ENCODE measurements around the gene GPR78. TPM values are rescaled to one million over a fixed set of nuclear protein-coding genes. Genes with fewer than 3 reads are reported as not detected.

Gene GPR78
- total RNA-seq, 2 donors from 2014 or later, result not detected

DNA sequence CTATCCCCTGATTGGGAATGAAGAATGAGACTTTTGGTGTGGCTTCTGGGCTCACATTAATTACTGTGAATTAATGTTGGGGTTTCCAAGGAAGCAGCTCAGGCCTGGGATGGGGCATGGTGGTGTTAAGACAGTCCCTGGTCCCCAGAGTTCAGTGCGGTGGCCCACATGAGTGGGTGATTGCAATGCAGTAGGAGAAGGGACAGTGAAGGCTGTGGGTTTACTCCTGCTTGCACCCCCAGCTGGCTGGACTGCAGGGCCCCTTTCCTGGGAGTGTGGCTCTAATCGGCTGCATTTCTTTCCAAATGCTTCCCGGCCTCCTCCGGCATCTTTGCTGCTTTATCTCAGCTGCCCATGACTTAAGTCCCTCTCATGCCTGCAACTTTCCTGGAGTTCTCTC lies 28.2 kb upstream of the GPR78 start:
- TF ChIP-seq, protein P1, sequence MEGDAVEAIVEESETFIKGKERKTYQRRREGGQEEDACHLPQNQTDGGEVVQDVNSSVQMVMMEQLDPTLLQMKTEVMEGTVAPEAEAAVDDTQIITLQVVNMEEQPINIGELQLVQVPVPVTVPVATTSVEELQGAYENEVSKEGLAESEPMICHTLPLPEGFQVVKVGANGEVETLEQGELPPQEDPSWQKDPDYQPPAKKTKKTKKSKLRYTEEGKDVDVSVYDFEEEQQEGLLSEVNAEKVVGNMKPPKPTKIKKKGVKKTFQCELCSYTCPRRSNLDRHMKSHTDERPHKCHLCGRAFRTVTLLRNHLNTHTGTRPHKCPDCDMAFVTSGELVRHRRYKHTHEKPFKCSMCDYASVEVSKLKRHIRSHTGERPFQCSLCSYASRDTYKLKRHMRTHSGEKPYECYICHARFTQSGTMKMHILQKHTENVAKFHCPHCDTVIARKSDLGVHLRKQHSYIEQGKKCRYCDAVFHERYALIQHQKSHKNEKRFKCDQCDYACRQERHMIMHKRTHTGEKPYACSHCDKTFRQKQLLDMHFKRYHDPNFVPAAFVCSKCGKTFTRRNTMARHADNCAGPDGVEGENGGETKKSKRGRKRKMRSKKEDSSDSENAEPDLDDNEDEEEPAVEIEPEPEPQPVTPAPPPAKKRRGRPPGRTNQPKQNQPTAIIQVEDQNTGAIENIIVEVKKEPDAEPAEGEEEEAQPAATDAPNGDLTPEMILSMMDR (IDR thresholded peaks at IDR 0.05), result no peak
- Histone ChIP-seq H3K27ac (no peak overlapping the region), H3K4me1 (no peaks in the 10 kb centered on the region), H3K36me3 (no peaks in the 10 kb centered on the region), H3K4me3 (no peak overlapping the region), H3K9me3 (no peaks in the 10 kb centered on the region), H3K27me3 (no peaks in the 10 kb centered on the region)
- DNase-seq (ENCODE audit: low spot score), result no peak

DNA sequence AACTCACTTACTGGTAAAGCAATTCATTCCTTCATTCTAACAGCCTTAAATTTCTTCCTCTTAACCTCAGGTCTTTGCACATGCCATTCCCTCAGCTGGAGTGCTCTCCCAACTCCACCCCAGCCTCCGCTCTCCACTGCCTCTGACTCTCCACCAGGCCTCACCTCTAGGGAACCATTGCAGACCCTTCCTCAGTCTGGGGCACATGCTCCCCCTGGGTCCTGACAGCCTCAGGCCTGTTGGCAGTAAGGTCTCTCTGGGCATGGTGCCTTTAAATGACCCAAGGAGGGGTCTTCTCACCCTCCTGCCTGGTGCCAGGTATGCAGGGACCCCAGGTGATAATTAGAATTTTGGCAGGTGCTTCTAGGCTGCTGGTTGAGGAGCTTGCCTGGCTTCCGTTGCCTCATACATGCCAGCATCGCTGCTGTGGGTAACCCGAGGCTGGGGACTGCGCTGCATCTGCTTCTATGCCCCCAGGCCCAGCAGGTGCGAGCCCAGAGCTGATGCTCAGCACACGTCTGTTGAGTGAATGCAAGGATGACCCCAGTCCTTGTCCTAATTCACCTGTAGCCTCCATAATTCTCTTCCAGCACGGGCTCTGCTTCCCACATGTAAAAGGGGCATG lies 27.5 kb upstream of the GPR78 start:
- no peaks in the 10 kb centered on the region for H3K36me3 ChIP-seq
- H3K4me1 ChIP-seq, result no peaks in the 10 kb centered on the region
- H3K27me3 ChIP-seq, result no peaks in the 10 kb centered on the region
- no peak overlapping the region for H3K27ac ChIP-seq
- no peak overlapping the region for H3K4me3 ChIP-seq
- TF ChIP-seq, protein P1 (IDR thresholded peaks at IDR 0.05), result no peak
- no peaks in the 10 kb centered on the region for H3K9me3 ChIP-seq
- DNase-seq (ENCODE audit: low spot score), result no peak

DNA sequence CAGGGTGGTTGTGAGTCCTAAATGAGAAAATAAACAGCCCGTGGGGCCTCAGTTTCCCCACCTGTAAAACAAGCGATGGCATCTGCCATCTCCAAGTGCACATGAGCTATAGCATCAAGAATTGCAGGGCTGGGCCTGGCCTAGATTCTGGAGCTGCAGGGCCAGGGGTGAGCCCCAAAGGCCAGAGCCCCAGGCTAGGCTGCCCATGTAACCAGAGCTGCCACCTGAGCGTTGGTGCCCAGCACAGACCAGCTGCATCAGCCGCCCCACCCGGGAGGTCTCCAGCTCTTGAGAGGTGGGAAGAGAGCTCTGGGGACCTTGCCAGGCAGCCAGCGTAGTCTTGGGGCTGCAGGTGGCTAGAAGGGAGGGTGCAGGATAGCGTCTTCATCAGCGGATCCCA lies 27.0 kb upstream of the GPR78 start:
- Histone ChIP-seq H3K4me1 (no peaks in the 10 kb centered on the region), H3K4me3 (no peak overlapping the region), H3K9me3 (no peaks in the 10 kb centered on the region), H3K27ac (no peak overlapping the region), H3K27me3 (no peaks in the 10 kb centered on the region), H3K36me3 (no peaks in the 10 kb centered on the region)
- TF ChIP-seq, protein P1 (IDR thresholded peaks at IDR 0.05), result no peak
- DNase-seq (ENCODE audit: low spot score), result no peak

DNA sequence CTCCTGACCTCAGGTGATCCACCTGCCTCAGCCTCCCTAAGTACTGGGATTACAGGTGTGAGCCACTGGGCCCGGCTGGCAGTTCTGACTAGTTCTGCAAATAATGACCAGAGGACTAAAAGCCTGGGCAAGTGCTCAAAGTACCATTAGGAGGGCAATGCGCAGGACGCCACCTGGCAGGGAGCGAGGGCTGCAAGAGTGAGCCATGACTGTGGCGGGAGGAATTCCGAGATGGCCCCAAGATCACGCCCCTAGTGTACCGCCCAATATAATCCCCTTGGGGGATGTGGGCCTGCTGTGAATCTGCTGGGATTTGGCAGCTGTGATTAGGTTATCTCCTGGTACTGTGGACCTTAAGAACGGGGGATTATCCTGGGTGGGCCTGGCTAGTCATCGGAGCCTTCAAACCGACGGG lies 26.2 kb upstream of the GPR78 start:
- Histone ChIP-seq H3K4me3 (no peak overlapping the region), H3K27me3 (no peaks in the 10 kb centered on the region), H3K4me1 (no peaks in the 10 kb centered on the region), H3K36me3 (no peaks in the 10 kb centered on the region), H3K9me3 (no peaks in the 10 kb centered on the region), H3K27ac (no peak overlapping the region)
- DNase-seq (ENCODE audit: low spot score), result no peak
- TF ChIP-seq, protein P1 (IDR thresholded peaks at IDR 0.05), result no peak

DNA sequence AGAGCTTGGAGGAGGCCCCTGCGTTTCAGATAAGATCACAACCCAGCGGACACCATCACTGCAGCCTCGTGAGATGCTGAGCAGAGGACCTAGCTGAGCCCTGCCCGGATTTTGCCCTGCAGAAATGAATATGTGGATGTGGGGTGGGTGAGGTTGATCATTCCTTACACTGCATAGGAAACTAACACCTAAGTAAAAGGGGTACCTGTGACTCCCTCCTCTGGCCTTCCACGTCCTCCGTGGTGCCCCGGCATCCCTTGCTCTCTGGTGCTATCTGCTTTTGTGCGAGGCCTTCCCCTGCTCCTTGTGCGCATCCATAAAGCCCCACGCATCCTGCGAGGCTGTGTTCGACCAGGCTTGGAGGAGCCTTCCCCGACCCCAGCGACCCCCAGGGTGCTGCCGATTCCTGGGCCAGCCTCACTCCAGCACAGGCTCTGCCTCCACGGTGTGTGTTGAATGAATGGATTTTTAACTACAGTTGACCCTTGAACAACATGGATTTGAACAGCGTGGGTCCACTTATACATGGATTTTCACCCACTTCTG lies 25.6 kb upstream of the GPR78 start:
- Histone ChIP-seq H3K27me3 (no peaks in the 10 kb centered on the region), H3K4me1 (no peaks in the 10 kb centered on the region), H3K27ac (no peak overlapping the region), H3K9me3 (no peaks in the 10 kb centered on the region), H3K4me3 (no peak overlapping the region), H3K36me3 (no peaks in the 10 kb centered on the region)
- TF ChIP-seq, protein P1 (IDR thresholded peaks at IDR 0.05), result no peak
- no peak for DNase-seq (ENCODE audit: low spot score)

DNA sequence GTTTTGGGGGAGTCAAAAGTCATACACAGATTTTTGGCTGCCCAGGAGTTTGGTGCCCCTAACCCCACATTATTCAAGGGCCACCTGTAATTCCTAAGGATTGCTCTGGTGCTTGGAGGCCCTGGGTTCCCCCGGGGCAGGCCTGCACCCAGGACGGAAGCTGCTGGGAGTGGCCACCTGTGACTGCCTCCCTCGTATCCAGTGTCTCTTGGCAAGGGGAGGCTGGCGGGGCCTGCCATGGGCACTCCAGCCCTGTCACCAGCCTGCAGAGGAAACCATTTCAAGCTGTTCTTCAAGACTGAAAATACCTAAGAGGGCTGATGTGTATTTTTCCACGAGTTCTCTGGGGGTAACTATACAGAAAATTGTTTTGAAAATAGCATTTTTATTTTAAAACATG lies 24.5 kb upstream of the GPR78 start:
- DNase-seq (ENCODE audit: low spot score), result no peak
- no peak overlapping the region for H3K4me3 ChIP-seq
- TF ChIP-seq, protein P1 (IDR thresholded peaks at IDR 0.05), result no peak
- no peak overlapping the region for H3K27ac ChIP-seq
- H3K9me3 ChIP-seq, result no peaks in the 10 kb centered on the region
- no peaks in the 10 kb centered on the region for H3K36me3 ChIP-seq
- H3K4me1 ChIP-seq, result no peaks in the 10 kb centered on the region
- H3K27me3 ChIP-seq, result no peaks in the 10 kb centered on the region

All from right atrium auricular region (tissue), 2 donors.